Endodermal cell (in vitro differentiated cells): ENCODE measurements around the gene SMG6. TPM values are rescaled to one million over a fixed set of nuclear protein-coding genes. Genes with fewer than 3 reads are reported as not detected.

Source experiments
- DNase-seq: peaks from one replicate; pipeline ENCODE4 v3.0.0-alpha.2; 2017
- H3K27ac ChIP-seq: 2 replicates; pipeline ENCODE4 v1.5.1; 2013; ENCODE audit warnings: mild to moderate bottlenecking, low read depth, low read length, moderate library complexity
- H3K27me3 ChIP-seq: 2 replicates; pipeline ENCODE4 v1.6.1; 2013; ENCODE audit warnings: mild to moderate bottlenecking, low read length, moderate library complexity; ENCODE audit not compliant: insufficient read depth, control insufficient read depth, poor library complexity, severe bottlenecking
- H3K36me3 ChIP-seq: 2 replicates; pipeline ENCODE4 v1.7.0; 2013; ENCODE audit warnings: mild to moderate bottlenecking, low read length, moderate library complexity; ENCODE audit not compliant: control insufficient read depth, insufficient read depth
- H3K4me1 ChIP-seq: one replicate; pipeline ENCODE4 v1.7.0; 2013; ENCODE audit warnings: low read length; ENCODE audit not compliant: control insufficient read depth, insufficient read depth
- H3K4me3 ChIP-seq: 2 replicates; pipeline ENCODE4 v1.5.1; 2013; ENCODE audit warnings: mild to moderate bottlenecking, low read length, moderate library complexity
- H3K9ac ChIP-seq: 2 replicates; pipeline ENCODE4 v1.6.1; 2013; ENCODE audit warnings: mild to moderate bottlenecking, low read length, moderate library complexity; ENCODE audit not compliant: poor library complexity, severe bottlenecking; ENCODE audit errors: extremely low read depth
- H3K9me3 ChIP-seq: 2 replicates; pipeline ENCODE4 v1.6.1; 2013; ENCODE audit warnings: mild to moderate bottlenecking, low read length, moderate library complexity; ENCODE audit not compliant: control insufficient read depth
- H3K27ac Mint-ChIP-seq: 2 replicates; pipeline ENCODE4 v1.8.0; 2020; ENCODE audit warnings: mixed read lengths
- H3K27me3 Mint-ChIP-seq: 2 replicates; pipeline ENCODE4 v1.8.0; 2021; ENCODE audit warnings: mild to moderate bottlenecking, mixed read lengths; ENCODE audit not compliant: insufficient read depth
- H3K36me3 Mint-ChIP-seq: 2 replicates; pipeline ENCODE4 v1.8.0; 2020; ENCODE audit warnings: low read depth, mixed read lengths
- H3K4me1 Mint-ChIP-seq: 2 replicates; pipeline ENCODE4 v1.8.0; 2020; ENCODE audit warnings: mixed read lengths
- H3K4me3 Mint-ChIP-seq: 2 replicates; pipeline ENCODE4 v1.8.0; 2020; ENCODE audit warnings: mild to moderate bottlenecking, moderate library complexity, mixed read lengths
- H3K9me3 Mint-ChIP-seq: 2 replicates; pipeline ENCODE4 v1.8.0; 2020; ENCODE audit warnings: mild to moderate bottlenecking, mixed read lengths
- CTCF ChIP-seq: fragments of 200-600 bp; sonication (generic); conservative IDR thresholded peaks from 2 replicates; pipeline ENCODE4 v1.5.0; 2021; ENCODE audit warnings: antibody characterized with exemption, mild to moderate bottlenecking
- WGBS, 2 experiments: methylation state at CpG; one replicate each; pipeline versions ENCODE4 v1.1.5 to v1.1.7; 2013; ENCODE audit warnings: missing lambda C conversion rate in 2 of 2, mixed read lengths in 1 of 2; ENCODE audit not compliant: insufficient coverage in 1 of 2, insufficient read length in 1 of 2; 5-methylcytosine and 5-hydroxymethylcytosine counted together
- total RNA-seq, 2 donors: library from RNA; stranded (reverse); fragmentation: NEBNext Ultra II Directional in 1 of 2; extraction: Animal tissue kit (Norgen Biotek cat#: 25700) in 1 of 2; gene quantifications; 2 replicates in 1 of 2; 3 replicates in 1 of 2; pipeline ENCODE4 v1.2.1, GENCODE V29; 2021

Gene SMG6
- total RNA-seq, 2 donors from 2014 or later = 44.3 to 56.7 TPM

GRCh38 chr17:2107050-2107449 lies 196.5 kb downstream of the SMG6 start:
- peaks cover 7% of the 10 kb centered on the region for H3K4me1 Mint-ChIP-seq
- no peak overlapping the region for H3K4me3 ChIP-seq
- H3K27ac ChIP-seq = no peak overlapping the region
- no peak for DNase-seq
- no peaks in the 10 kb centered on the region for H3K9me3 ChIP-seq
- no peaks in the 10 kb centered on the region for H3K27me3 Mint-ChIP-seq
- no peak overlapping the region for H3K9ac ChIP-seq
- no peak for TF ChIP-seq CTCF
- H3K27me3 ChIP-seq = no peaks in the 10 kb centered on the region
- H3K9me3 Mint-ChIP-seq = no peaks in the 10 kb centered on the region
- no peak overlapping the region for H3K27ac Mint-ChIP-seq
- 88 to 94% methylated on average over 2 of the region's 2 CpGs for WGBS, 2 experiments
- peaks cover 15% of the 10 kb centered on the region for H3K36me3 Mint-ChIP-seq
- H3K4me1 ChIP-seq = no peaks in the 10 kb centered on the region
- no peak overlapping the region for H3K4me3 Mint-ChIP-seq
- peaks cover 38% of the 10 kb centered on the region for H3K36me3 ChIP-seq

GRCh38 chr17:2106308-2106955 lies 197.2 kb downstream of the SMG6 start:
- Mint-ChIP-seq H3K36me3 (peaks cover 21% of the 10 kb centered on the region), H3K27me3 (no peaks in the 10 kb centered on the region), H3K27ac (peak overlapping the region; percentile 20), H3K4me3 (no peak overlapping the region), H3K9me3 (no peaks in the 10 kb centered on the region), H3K4me1 (peaks cover 7% of the 10 kb centered on the region)
- TF ChIP-seq CTCF = no peak
- Histone ChIP-seq H3K27ac (no peak overlapping the region), H3K27me3 (no peaks in the 10 kb centered on the region), H3K9me3 (no peaks in the 10 kb centered on the region), H3K4me1 (no peaks in the 10 kb centered on the region), H3K9ac (no peak overlapping the region), H3K4me3 (no peak overlapping the region), H3K36me3 (peaks cover 33% of the 10 kb centered on the region)
- 77 to 94% methylated on average over 7 to 11 of the region's 11 CpGs for WGBS, 2 experiments
- peak; percentile 38 for DNase-seq

- Histone ChIP-seq H3K4me3 (no peak overlapping the region), H3K27me3 (no peaks in the 10 kb centered on the region), H3K36me3 (peaks cover 33% of the 10 kb centered on the region), H3K9me3 (no peaks in the 10 kb centered on the region), H3K27ac (no peak overlapping the region), H3K9ac (no peak overlapping the region), H3K4me1 (no peaks in the 10 kb centered on the region)
- peaks cover 23% of the 10 kb centered on the region for H3K36me3 Mint-ChIP-seq
- H3K4me3 Mint-ChIP-seq = no peak overlapping the region
- 96 to 100% methylated on average over 1 of the region's 1 CpG for WGBS, 2 experiments
- no peak for DNase-seq
- no peaks in the 10 kb centered on the region for H3K9me3 Mint-ChIP-seq
- no peak overlapping the region for H3K27ac Mint-ChIP-seq
- no peaks in the 10 kb centered on the region for H3K27me3 Mint-ChIP-seq
- no peak for TF ChIP-seq CTCF
- H3K4me1 Mint-ChIP-seq = peaks cover 7% of the 10 kb centered on the region
Observed at GRCh38 chr17:2105663-2106062, 197.9 kb downstream of the SMG6 start.
